ENCODE measurements around the gene SLC24A4. TPM values are rescaled to one million over a fixed set of nuclear protein-coding genes. Genes with fewer than 3 reads are reported as not detected.

Gene SLC24A4
- total RNA-seq, 1 donor from 2014 or later: not detected

GRCh38 chr14:92323916-92324818 is 1.2 kb downstream of the SLC24A4 start:
- H3K36me3 Mint-ChIP-seq (ENCODE audit: low read depth): no peaks in the 10 kb centered on the region
- H3K9me3 Mint-ChIP-seq: no peaks in the 10 kb centered on the region
- H3K4me3 Mint-ChIP-seq: no peak overlapping the region
- intact Hi-C loops (cut with micrococcal nuclease): no loop called here
- DNase-seq (ENCODE audit: low spot score): no peak
- no peaks in the 10 kb centered on the region for H3K4me1 Mint-ChIP-seq (ENCODE audit: low read depth)
- H3K27ac Mint-ChIP-seq: no peak overlapping the region
- H3K27me3 Mint-ChIP-seq (ENCODE audit: insufficient read depth): peaks cover 71% of the 10 kb centered on the region

- Mint-ChIP-seq H3K27ac (no peak overlapping the region), H3K4me1 (ENCODE audit: low read depth) (no peaks in the 10 kb centered on the region), H3K36me3 (ENCODE audit: low read depth) (no peaks in the 10 kb centered on the region), H3K9me3 (no peaks in the 10 kb centered on the region), H3K27me3 (ENCODE audit: insufficient read depth) (peaks cover 58% of the 10 kb centered on the region), H3K4me3 (no peak overlapping the region)
- no peak for DNase-seq (ENCODE audit: low spot score)
- intact Hi-C loops (cut with micrococcal nuclease): no loop called here
Measured at GRCh38 chr14:92325835-92326234, 2.9 kb downstream of the SLC24A4 start.

GRCh38 chr14:92328664-92329255 is 5.8 kb downstream of the SLC24A4 start:
- H3K36me3 Mint-ChIP-seq (ENCODE audit: low read depth): no peaks in the 10 kb centered on the region
- H3K4me1 Mint-ChIP-seq (ENCODE audit: low read depth): no peaks in the 10 kb centered on the region
- no peaks in the 10 kb centered on the region for H3K9me3 Mint-ChIP-seq
- intact Hi-C loops (cut with micrococcal nuclease): no loop called here
- DNase-seq (ENCODE audit: low spot score): no peak
- H3K4me3 Mint-ChIP-seq: no peak overlapping the region
- H3K27ac Mint-ChIP-seq: no peak overlapping the region
- peaks cover 48% of the 10 kb centered on the region for H3K27me3 Mint-ChIP-seq (ENCODE audit: insufficient read depth)

- intact Hi-C loops (cut with micrococcal nuclease): no loop called here
- no peak overlapping the region for H3K4me3 Mint-ChIP-seq
- H3K4me1 Mint-ChIP-seq (ENCODE audit: low read depth): no peaks in the 10 kb centered on the region
- no peak overlapping the region for H3K27ac Mint-ChIP-seq
- H3K36me3 Mint-ChIP-seq (ENCODE audit: low read depth): no peaks in the 10 kb centered on the region
- DNase-seq (ENCODE audit: low spot score): no peak
- peaks cover 22% of the 10 kb centered on the region for H3K27me3 Mint-ChIP-seq (ENCODE audit: insufficient read depth)
- no peaks in the 10 kb centered on the region for H3K9me3 Mint-ChIP-seq
Measured at GRCh38 chr14:92334050-92334449, 11.1 kb downstream of the SLC24A4 start.

GRCh38 chr14:92336363-92336762 is 13.4 kb downstream of the SLC24A4 start:
- H3K9me3 Mint-ChIP-seq: no peaks in the 10 kb centered on the region
- H3K4me1 Mint-ChIP-seq (ENCODE audit: low read depth): peaks cover 10% of the 10 kb centered on the region
- intact Hi-C loops (cut with micrococcal nuclease): no loop called here
- no peaks in the 10 kb centered on the region for H3K36me3 Mint-ChIP-seq (ENCODE audit: low read depth)
- H3K4me3 Mint-ChIP-seq: no peak overlapping the region
- peaks cover 30% of the 10 kb centered on the region for H3K27me3 Mint-ChIP-seq (ENCODE audit: insufficient read depth)
- DNase-seq (ENCODE audit: low spot score): no peak
- no peak overlapping the region for H3K27ac Mint-ChIP-seq

- peaks cover 32% of the 10 kb centered on the region for H3K27me3 Mint-ChIP-seq (ENCODE audit: insufficient read depth)
- H3K27ac Mint-ChIP-seq: no peak overlapping the region
Measured at GRCh38 chr14:92339426-92339825, 16.5 kb downstream of the SLC24A4 start.

GRCh38 chr14:92340071-92340470 is 17.1 kb downstream of the SLC24A4 start:
- H3K27ac Mint-ChIP-seq: no peak overlapping the region
- no peak for DNase-seq (ENCODE audit: low spot score)
- no peak overlapping the region for H3K4me3 Mint-ChIP-seq
- H3K36me3 Mint-ChIP-seq (ENCODE audit: low read depth): no peaks in the 10 kb centered on the region
- peaks cover 17% of the 10 kb centered on the region for H3K4me1 Mint-ChIP-seq (ENCODE audit: low read depth)
- peaks cover 4% of the 10 kb centered on the region for H3K9me3 Mint-ChIP-seq
- intact Hi-C loops (cut with micrococcal nuclease): loop anchor here (2.0 kb wide), 1 partner anchor 435 kb away; no protein-coding TSS in a partner anchor
- peaks cover 30% of the 10 kb centered on the region for H3K27me3 Mint-ChIP-seq (ENCODE audit: insufficient read depth)

More at GRCh38 chr14:92339426-92339825, 16.5 kb downstream of the SLC24A4 start:
- Mint-ChIP-seq H3K4me3 (no peak overlapping the region), H3K9me3 (peaks cover 4% of the 10 kb centered on the region), H3K36me3 (ENCODE audit: low read depth) (no peaks in the 10 kb centered on the region), H3K4me1 (ENCODE audit: low read depth) (peaks cover 17% of the 10 kb centered on the region)
- intact Hi-C loops (cut with micrococcal nuclease): no loop called here
- no peak for DNase-seq (ENCODE audit: low spot score)

- intact Hi-C loops (cut with micrococcal nuclease): loop anchor here (1.0 to 2.0 kb wide), 4 partner anchors 83 to 434 kb away; no protein-coding TSS in a partner anchor
- H3K9me3 Mint-ChIP-seq: peaks cover 4% of the 10 kb centered on the region
- DNase-seq (ENCODE audit: low spot score): no peak
- peaks cover 30% of the 10 kb centered on the region for H3K27me3 Mint-ChIP-seq (ENCODE audit: insufficient read depth)
- H3K4me1 Mint-ChIP-seq (ENCODE audit: low read depth): peaks cover 17% of the 10 kb centered on the region
- H3K4me3 Mint-ChIP-seq: peak overlapping the region; percentile 16
- H3K36me3 Mint-ChIP-seq (ENCODE audit: low read depth): no peaks in the 10 kb centered on the region
- H3K27ac Mint-ChIP-seq: peak overlapping the region; percentile 53
Measured at GRCh38 chr14:92340931-92341330, 18.0 kb downstream of the SLC24A4 start.

- DNase-seq (ENCODE audit: low spot score): no peak
- H3K36me3 Mint-ChIP-seq (ENCODE audit: low read depth): no peaks in the 10 kb centered on the region
- peaks cover 4% of the 10 kb centered on the region for H3K9me3 Mint-ChIP-seq
- peak overlapping the region; percentile 76 for H3K27ac Mint-ChIP-seq
- intact Hi-C loops (cut with micrococcal nuclease): loop anchor here (1.0 to 2.0 kb wide), 5 partner anchors 83 to 433 kb away; no protein-coding TSS in a partner anchor
- H3K27me3 Mint-ChIP-seq (ENCODE audit: insufficient read depth): peaks cover 31% of the 10 kb centered on the region
- H3K4me3 Mint-ChIP-seq: no peak overlapping the region
- H3K4me1 Mint-ChIP-seq (ENCODE audit: low read depth): peaks cover 17% of the 10 kb centered on the region
Measured at GRCh38 chr14:92341791-92342190, 18.8 kb downstream of the SLC24A4 start.

- Mint-ChIP-seq H3K36me3 (ENCODE audit: low read depth) (no peaks in the 10 kb centered on the region), H3K4me1 (ENCODE audit: low read depth) (no peaks in the 10 kb centered on the region), H3K9me3 (peaks cover 4% of the 10 kb centered on the region), H3K4me3 (no peak overlapping the region), H3K27ac (no peak overlapping the region), H3K27me3 (ENCODE audit: insufficient read depth) (peaks cover 23% of the 10 kb centered on the region)
- intact Hi-C loops (cut with micrococcal nuclease): no loop called here
- no peak for DNase-seq (ENCODE audit: low spot score)
Measured at GRCh38 chr14:92348154-92348553, 25.2 kb downstream of the SLC24A4 start.

GRCh38 chr14:92351750-92352149 is 28.8 kb downstream of the SLC24A4 start:
- H3K27ac Mint-ChIP-seq: no peak overlapping the region
- no peak overlapping the region for H3K4me3 Mint-ChIP-seq
- intact Hi-C loops (cut with micrococcal nuclease): no loop called here
- H3K9me3 Mint-ChIP-seq: no peaks in the 10 kb centered on the region
- H3K36me3 Mint-ChIP-seq (ENCODE audit: low read depth): no peaks in the 10 kb centered on the region
- no peaks in the 10 kb centered on the region for H3K4me1 Mint-ChIP-seq (ENCODE audit: low read depth)
- H3K27me3 Mint-ChIP-seq (ENCODE audit: insufficient read depth): peaks cover 14% of the 10 kb centered on the region
- no peak for DNase-seq (ENCODE audit: low spot score)

GRCh38 chr14:92352158-92352985 is 29.4 kb downstream of the SLC24A4 start:
- Mint-ChIP-seq H3K4me1 (ENCODE audit: low read depth) (no peaks in the 10 kb centered on the region), H3K27me3 (ENCODE audit: insufficient read depth) (peaks cover 13% of the 10 kb centered on the region), H3K9me3 (no peaks in the 10 kb centered on the region), H3K27ac (no peak overlapping the region), H3K4me3 (no peak overlapping the region), H3K36me3 (ENCODE audit: low read depth) (no peaks in the 10 kb centered on the region)
- peak; percentile 6 for DNase-seq (ENCODE audit: low spot score)
- intact Hi-C loops (cut with micrococcal nuclease): no loop called here
